H9 (cell line): ENCODE results near the gene RBM42. TPM values are rescaled to one million over a fixed set of nuclear protein-coding genes. Genes with fewer than 3 reads are reported as not detected.

ENCODE experiments used
- DNase-seq: peaks from one replicate; pipeline ENCODE4 v3.0.0-alpha.2; 2017
- H2AFZ ChIP-seq: one replicate; pipeline ENCODE4 v1.6.1; 2013; ENCODE audit warnings: mild to moderate bottlenecking, low read length, control low read depth, moderate library complexity
- H2AK5ac ChIP-seq: 2 replicates; pipeline ENCODE4 v1.6.1; 2013; ENCODE audit warnings: low read length, control low read depth, mixed read lengths; ENCODE audit not compliant: insufficient read length
- H2BK120ac ChIP-seq: one replicate; pipeline ENCODE4 v1.6.1; 2013; ENCODE audit warnings: low read depth, mild to moderate bottlenecking, low read length, control low read depth, inconsistent platforms; ENCODE audit not compliant: poor library complexity, severe bottlenecking
- H2BK12ac ChIP-seq: 2 replicates; pipeline ENCODE4 v1.6.1; 2013; ENCODE audit warnings: low read length, control low read depth, mixed read lengths, low read depth; ENCODE audit not compliant: insufficient read length
- H2BK15ac ChIP-seq: 2 replicates; pipeline ENCODE4 v1.6.1; 2013; ENCODE audit warnings: low read depth, low read length, control low read depth
- H2BK20ac ChIP-seq: one replicate; pipeline ENCODE4 v1.6.1; 2013; ENCODE audit warnings: low read depth, mild to moderate bottlenecking, low read length, control low read depth, inconsistent platforms; ENCODE audit not compliant: poor library complexity, severe bottlenecking
- H2BK5ac ChIP-seq: 2 replicates; pipeline ENCODE4 v1.6.1; 2013; ENCODE audit warnings: low read length, control low read depth, mixed read lengths; ENCODE audit not compliant: insufficient read length
- H3K14ac ChIP-seq: 2 replicates; pipeline ENCODE4 v1.6.1; 2013; ENCODE audit warnings: low read length, control low read depth; ENCODE audit not compliant: insufficient read depth
- H3K18ac ChIP-seq: 2 replicates; pipeline ENCODE4 v1.6.1; 2013; ENCODE audit warnings: low read depth, mild to moderate bottlenecking, mixed read lengths, low read length, control low read depth; ENCODE audit not compliant: insufficient read length
- H3K23ac ChIP-seq: 2 replicates; pipeline ENCODE4 v1.6.1; 2013; ENCODE audit warnings: low read length, control low read depth, mixed read lengths, low read depth; ENCODE audit not compliant: insufficient read length
- H3K23me2 ChIP-seq: 2 replicates; pipeline ENCODE4 v1.6.1; 2013; ENCODE audit warnings: low read depth, mild to moderate bottlenecking, mixed read lengths, low read length, control low read depth; ENCODE audit not compliant: insufficient read length, poor library complexity, severe bottlenecking
- H3K27ac ChIP-seq: 2 replicates; pipeline ENCODE4 v1.5.1; 2013; ENCODE audit warnings: low read length, control low read depth, mixed read lengths, low read depth; ENCODE audit not compliant: insufficient read length
- H3K27me3 ChIP-seq: 2 replicates; pipeline ENCODE4 v1.6.1; 2013; ENCODE audit warnings: low read length, control low read depth, inconsistent platforms; ENCODE audit not compliant: insufficient read depth
- H3K4ac ChIP-seq: 2 replicates; pipeline ENCODE4 v1.6.1; 2013; ENCODE audit warnings: low read depth, mild to moderate bottlenecking, control low read depth, inconsistent platforms, low read length, moderate library complexity
- H3K4me1 ChIP-seq: 2 replicates; pipeline ENCODE4 v1.6.1; 2013; ENCODE audit warnings: low read length, control low read depth, inconsistent platforms; ENCODE audit not compliant: insufficient read depth
- H3K4me2 ChIP-seq: 2 replicates; pipeline ENCODE4 v1.6.1; 2013; ENCODE audit warnings: low read length, control low read depth, mixed read lengths; ENCODE audit not compliant: insufficient read length, insufficient read depth
- H3K56ac ChIP-seq: 2 replicates; pipeline ENCODE4 v1.6.1; 2013; ENCODE audit warnings: low read depth, mild to moderate bottlenecking, mixed read lengths, low read length, control low read depth; ENCODE audit not compliant: insufficient read length
- H3K79me1 ChIP-seq: 2 replicates; pipeline ENCODE4 v1.6.1; 2013; ENCODE audit warnings: low read depth, mild to moderate bottlenecking, moderate library complexity, low read length, control low read depth, inconsistent platforms; ENCODE audit not compliant: insufficient read depth, poor library complexity, severe bottlenecking
- H3K79me2 ChIP-seq: 2 replicates; pipeline ENCODE4 v1.6.1; 2013; ENCODE audit warnings: low read length, control low read depth, inconsistent platforms; ENCODE audit not compliant: insufficient read depth
- H3K9ac ChIP-seq: 2 replicates; pipeline ENCODE4 v1.6.1; 2013; ENCODE audit warnings: low read length, control low read depth, mixed read lengths; ENCODE audit not compliant: insufficient read length; ENCODE audit errors: extremely low read depth
- H3K9me3 ChIP-seq: one replicate; pipeline ENCODE4 v1.6.1; 2013; ENCODE audit warnings: low read depth, low read length, inconsistent platforms; ENCODE audit not compliant: control insufficient read depth
- H3T11ph ChIP-seq: one replicate; pipeline ENCODE4 v1.6.1; 2013; ENCODE audit warnings: mild to moderate bottlenecking, low read length, control low read depth, inconsistent platforms
- H4K20me1 ChIP-seq: one replicate; pipeline ENCODE4 v1.6.1; 2013; ENCODE audit not compliant: control insufficient read depth, insufficient read length, insufficient read depth
- H4K5ac ChIP-seq: 2 replicates; pipeline ENCODE4 v1.6.1; 2013; ENCODE audit warnings: low read depth, mild to moderate bottlenecking, mixed read lengths, low read length, control low read depth; ENCODE audit not compliant: insufficient read length
- H4K8ac ChIP-seq: replicated peaks from 2 replicates; pipeline ENCODE4 v1.6.1; 2013; ENCODE audit warnings: low read length, control low read depth, mixed read lengths, low read depth; ENCODE audit not compliant: insufficient read length
- H4K91ac ChIP-seq: 2 replicates; pipeline ENCODE4 v1.6.1; 2013; ENCODE audit warnings: low read depth, mild to moderate bottlenecking, moderate library complexity, mixed read lengths, low read length, control low read depth; ENCODE audit not compliant: insufficient read length
- H3K27ac Mint-ChIP-seq, 3 experiments: 2 replicates in 2 of 3; 3 replicates in 1 of 3; pipeline ENCODE4 v1.8.0; 2020 to 2021; ENCODE audit warnings: mixed read lengths in 3 of 3, mild to moderate bottlenecking in 1 of 3, moderate library complexity in 1 of 3
- H3K27me3 Mint-ChIP-seq: 2 replicates; pipeline ENCODE4 v1.8.0; 2021; ENCODE audit warnings: low read depth, mild to moderate bottlenecking, moderate library complexity, mixed read lengths
- H3K36me3 Mint-ChIP-seq, 3 experiments: 2 replicates in 2 of 3; 3 replicates in 1 of 3; pipeline ENCODE4 v1.8.0; 2020 to 2021; ENCODE audit warnings: low read depth in 3 of 3, mixed read lengths in 3 of 3; ENCODE audit not compliant: insufficient read depth in 1 of 3
- H3K4me1 Mint-ChIP-seq, 2 experiments: 2 replicates each; pipeline ENCODE4 v1.8.0; 2020; ENCODE audit warnings: mixed read lengths in 2 of 2
- H3K4me3 Mint-ChIP-seq, 2 experiments: 2 replicates in 1 of 2; 3 replicates in 1 of 2; pipeline ENCODE4 v1.8.0; 2020 to 2021; ENCODE audit warnings: mild to moderate bottlenecking in 2 of 2, mixed read lengths in 2 of 2, moderate library complexity in 1 of 2
- H3K9me3 Mint-ChIP-seq, 2 experiments: 2 replicates in 1 of 2; 3 replicates in 1 of 2; pipeline ENCODE4 v1.8.0; 2020; ENCODE audit warnings: mild to moderate bottlenecking in 2 of 2, mixed read lengths in 2 of 2, moderate library complexity in 1 of 2
- WGBS: extraction: QIAGEN DNeasy Blood & Tissue Kit; methylation state at CpG from one replicate; pipeline ENCODE4 v1.1.7; 2013; ENCODE audit warnings: missing lambda C conversion rate, low lambda C conversion rate, mixed read lengths; ENCODE audit not compliant: insufficient read length; ENCODE audit errors: extremely low coverage; 5-methylcytosine and 5-hydroxymethylcytosine counted together
- total RNA-seq: library from RNA; stranded (reverse); gene quantifications from 2 replicates; pipeline ENCODE4 v1.2.1, GENCODE V29; 2021
- TF ChIP-seq, protein P1 (sequence below): fragments of 200-600 bp; sonication (generic); conservative IDR thresholded peaks from 3 replicates; pipeline ENCODE4 v1.8.0; 2021; ENCODE audit warnings: antibody characterized with exemption, mild to moderate bottlenecking

Gene RBM42
- total RNA-seq, 1 experiment from 2014 or later: 83.3 TPM

DNA sequence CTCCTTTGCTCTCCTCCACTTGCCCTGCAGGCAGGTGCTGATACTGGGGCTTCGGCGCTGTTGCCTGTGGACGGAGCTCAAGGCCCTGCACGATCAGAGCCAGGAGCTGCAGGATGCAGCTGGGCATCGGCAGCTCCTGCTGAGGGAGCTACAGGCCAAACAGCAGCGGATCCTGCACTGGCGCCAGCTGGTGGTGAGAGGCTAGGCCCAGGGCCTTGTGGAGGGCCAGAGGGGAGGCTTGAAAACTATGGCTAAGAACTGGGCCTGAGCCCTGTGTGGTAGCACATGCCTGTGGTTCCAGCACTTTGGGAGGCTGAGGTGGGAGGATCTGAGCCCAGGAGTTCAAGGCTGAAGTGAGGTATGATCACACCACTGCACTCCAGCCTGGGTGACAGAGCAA lies 10.0 kb upstream of the RBM42 start:
- Histone ChIP-seq H3K4me1 (no peaks in the 10 kb centered on the region), H3K9ac (no peak overlapping the region), H3K27ac (no peak overlapping the region), H2BK5ac (no peak overlapping the region), H3K79me1 (no peaks in the 10 kb centered on the region), H2BK12ac (no peak overlapping the region), H2BK120ac (no peak overlapping the region), H2AK5ac (no peak overlapping the region), H2BK20ac (no peak overlapping the region), H4K91ac (no peak overlapping the region), H4K5ac (no peak overlapping the region), H3K18ac (no peak overlapping the region), H3K4ac (no peak overlapping the region), H3K9me3 (no peaks in the 10 kb centered on the region), H4K8ac (no peak overlapping the region), H3K56ac (no peak overlapping the region), H3K14ac (no peak overlapping the region), H2BK15ac (no peak overlapping the region), H3K27me3 (no peaks in the 10 kb centered on the region), H3K23ac (no peak overlapping the region), H3K79me2 (no peaks in the 10 kb centered on the region), H2AFZ (no peak overlapping the region), H3T11ph (no peak overlapping the region), H4K20me1 (no peaks in the 10 kb centered on the region), H3K4me2 (no peak overlapping the region), H3K23me2 (no peaks in the 10 kb centered on the region)
- no CpG with 5 or more reads among the region's 7 CpGs for WGBS
- peak; percentile 55 for DNase-seq
- Mint-ChIP-seq H3K4me1 (no peaks in the 10 kb centered on the region), H3K9me3 (no peaks in the 10 kb centered on the region), H3K27me3 (no peaks in the 10 kb centered on the region; the same call in 1 of the 2 replicates), H3K27ac (no peak overlapping the region; a peak in 1 of 7 replicates), H3K36me3 (peaks cover 11 to 53% (median 40%) of the 10 kb centered on the region in 3 experiments; a peak in 6 of 7 replicates), H3K4me3 (no peak overlapping the region)
- TF ChIP-seq, protein P1, sequence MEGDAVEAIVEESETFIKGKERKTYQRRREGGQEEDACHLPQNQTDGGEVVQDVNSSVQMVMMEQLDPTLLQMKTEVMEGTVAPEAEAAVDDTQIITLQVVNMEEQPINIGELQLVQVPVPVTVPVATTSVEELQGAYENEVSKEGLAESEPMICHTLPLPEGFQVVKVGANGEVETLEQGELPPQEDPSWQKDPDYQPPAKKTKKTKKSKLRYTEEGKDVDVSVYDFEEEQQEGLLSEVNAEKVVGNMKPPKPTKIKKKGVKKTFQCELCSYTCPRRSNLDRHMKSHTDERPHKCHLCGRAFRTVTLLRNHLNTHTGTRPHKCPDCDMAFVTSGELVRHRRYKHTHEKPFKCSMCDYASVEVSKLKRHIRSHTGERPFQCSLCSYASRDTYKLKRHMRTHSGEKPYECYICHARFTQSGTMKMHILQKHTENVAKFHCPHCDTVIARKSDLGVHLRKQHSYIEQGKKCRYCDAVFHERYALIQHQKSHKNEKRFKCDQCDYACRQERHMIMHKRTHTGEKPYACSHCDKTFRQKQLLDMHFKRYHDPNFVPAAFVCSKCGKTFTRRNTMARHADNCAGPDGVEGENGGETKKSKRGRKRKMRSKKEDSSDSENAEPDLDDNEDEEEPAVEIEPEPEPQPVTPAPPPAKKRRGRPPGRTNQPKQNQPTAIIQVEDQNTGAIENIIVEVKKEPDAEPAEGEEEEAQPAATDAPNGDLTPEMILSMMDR: peak; percentile 51; the same call in 2 of the 3 replicates
